SU-DHL-6 (cell line): ENCODE measurements around the gene VARS2.

ENCODE experiments used
- EZH2phosphoT487 ChIP-seq: fragments of 200-600 bp; sonication (generic), shearing (Covaris generic); conservative IDR thresholded peaks from 2 replicates; pipeline ENCODE4 v1.6.1; 2018; ENCODE audit warnings: mild to moderate bottlenecking, antibody characterized with exemption, low read length, moderate library complexity, mixed read lengths
- TF ChIP-seq, protein P1 (sequence below): fragments of 200-600 bp; sonication (generic); IDR thresholded peaks from one replicate; pipeline ENCODE4 v1.5.1; 2017; ENCODE audit warnings: antibody characterized with exemption, mild to moderate bottlenecking, low read length, moderate library complexity; ENCODE audit not compliant: insufficient read depth, poor library complexity, severe bottlenecking

DNA sequence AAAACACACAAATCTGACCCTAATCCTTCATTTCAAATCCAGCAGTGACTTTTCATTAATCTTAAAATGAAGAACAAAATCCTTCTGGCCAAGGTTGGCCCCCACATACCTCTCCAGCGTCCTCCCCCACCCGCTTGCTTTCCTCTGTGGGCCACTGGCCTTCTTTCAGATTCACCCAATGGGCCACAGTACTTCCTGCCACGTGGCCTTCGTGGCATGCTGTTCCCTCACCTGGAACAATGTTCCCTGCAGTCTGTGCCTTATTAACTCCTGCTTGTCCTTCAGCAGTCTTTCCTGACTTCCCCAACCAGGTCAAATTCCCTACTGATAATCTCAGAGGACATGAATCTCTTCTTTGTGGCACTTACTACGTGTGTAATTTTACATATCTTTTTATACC is 11.3 kb upstream of the VARS2 start:
- TF ChIP-seq EZH2phosphoT487, result no peak
- TF ChIP-seq, protein P1, sequence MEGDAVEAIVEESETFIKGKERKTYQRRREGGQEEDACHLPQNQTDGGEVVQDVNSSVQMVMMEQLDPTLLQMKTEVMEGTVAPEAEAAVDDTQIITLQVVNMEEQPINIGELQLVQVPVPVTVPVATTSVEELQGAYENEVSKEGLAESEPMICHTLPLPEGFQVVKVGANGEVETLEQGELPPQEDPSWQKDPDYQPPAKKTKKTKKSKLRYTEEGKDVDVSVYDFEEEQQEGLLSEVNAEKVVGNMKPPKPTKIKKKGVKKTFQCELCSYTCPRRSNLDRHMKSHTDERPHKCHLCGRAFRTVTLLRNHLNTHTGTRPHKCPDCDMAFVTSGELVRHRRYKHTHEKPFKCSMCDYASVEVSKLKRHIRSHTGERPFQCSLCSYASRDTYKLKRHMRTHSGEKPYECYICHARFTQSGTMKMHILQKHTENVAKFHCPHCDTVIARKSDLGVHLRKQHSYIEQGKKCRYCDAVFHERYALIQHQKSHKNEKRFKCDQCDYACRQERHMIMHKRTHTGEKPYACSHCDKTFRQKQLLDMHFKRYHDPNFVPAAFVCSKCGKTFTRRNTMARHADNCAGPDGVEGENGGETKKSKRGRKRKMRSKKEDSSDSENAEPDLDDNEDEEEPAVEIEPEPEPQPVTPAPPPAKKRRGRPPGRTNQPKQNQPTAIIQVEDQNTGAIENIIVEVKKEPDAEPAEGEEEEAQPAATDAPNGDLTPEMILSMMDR, result no peak
